Measurements from ENCODE around the gene HCN2.
A peak's percentile ranks its signal among the peaks of the same experiment; 100 is the strongest.

HCN2 gene

GRCh38 chr19:588741-589692 is 664 bp upstream of the HCN2 start (continued):
- no peak for TF ChIP-seq KLF9 (tag by site-specific recombination; IDR thresholded peaks at IDR 0.05; ENCODE audit: low read depth)
- no peak for TF ChIP-seq ZBTB7A (tag by site-specific recombination; IDR thresholded peaks at IDR 0.05; ENCODE audit: low read depth)
- TF ChIP-seq ZNF26 (tag by site-specific recombination; IDR thresholded peaks at IDR 0.05), result no peak
- no peak for TF ChIP-seq ZNF701 (tag by site-specific recombination; IDR thresholded peaks at IDR 0.05)
- 0 out of 2 replicates have a peak, but pooled peaks have one; percentile 35 for TF ChIP-seq GLIS2 (tag by site-specific recombination; IDR thresholded peaks at IDR 0.05)
- TF ChIP-seq GLI4 (tag by site-specific recombination; IDR thresholded peaks at IDR 0.05), result no peak
- TF ChIP-seq PRDM10 (tag by site-specific recombination; IDR thresholded peaks at IDR 0.05), result peak; percentile 71; the same call in 1 of the 2 replicates
- no peak for TF ChIP-seq HOXA7 (CRISPR knock-in tag; IDR thresholded peaks at IDR 0.05; ENCODE audit: borderline replicate concordance)
- 0 out of 2 replicates have a peak, but pooled peaks have one; percentile 0 for TF ChIP-seq GLIS1 (tag by site-specific recombination; IDR thresholded peaks at IDR 0.05)
- no peak for TF ChIP-seq GLI2 (tag by site-specific recombination; IDR thresholded peaks at IDR 0.05; ENCODE audit: borderline replicate concordance, low read depth)
- no peak for TF ChIP-seq ZNF549 (tag by site-specific recombination; IDR thresholded peaks at IDR 0.05)
- TF ChIP-seq ZNF155 (tag by site-specific recombination; IDR thresholded peaks at IDR 0.05), result no peak
- peak; percentile 32 for TF ChIP-seq ZBTB26 (tag by site-specific recombination; optimal IDR thresholded peaks at IDR 0.05)
- TF ChIP-seq ZNF18 (tag by site-specific recombination; IDR thresholded peaks at IDR 0.05), result no peak
- no peak for TF ChIP-seq BCL11B (tag by site-specific recombination; IDR thresholded peaks at IDR 0.05; ENCODE audit: low read depth)
- no peak for TF ChIP-seq ELK4 (IDR thresholded peaks at IDR 0.05; ENCODE audit: borderline replicate concordance, low read depth, low read length)
- no peak for TF ChIP-seq ZNF24 (tag by site-specific recombination; IDR thresholded peaks at IDR 0.05)
- no peak for TF ChIP-seq ZNF16 (tag by site-specific recombination; IDR thresholded peaks at IDR 0.05; ENCODE audit: low read depth)
- TF ChIP-seq ZFP37 (tag by site-specific recombination; IDR thresholded peaks at IDR 0.05), result 0 out of 2 replicates have a peak, but pooled peaks have one; percentile 8
- TF ChIP-seq CTCF (tag by site-specific recombination; IDR thresholded peaks at IDR 0.05), result peak; percentile 69
- TF ChIP-seq ZSCAN4 (tag by site-specific recombination; IDR thresholded peaks at IDR 0.05), result no peak
- no peak for TF ChIP-seq BCL11A (tag by site-specific recombination; IDR thresholded peaks at IDR 0.05; ENCODE audit: low read depth)
- TF ChIP-seq ZNF223 (tag by site-specific recombination; IDR thresholded peaks at IDR 0.05), result no peak
- TF ChIP-seq ZSCAN16 (tag by site-specific recombination; IDR thresholded peaks at IDR 0.05), result no peak
